ENCODE measurements around the gene RAPGEFL1. TPM values are rescaled to one million over a fixed set of nuclear protein-coding genes. Genes with fewer than 3 reads are reported as not detected.

RAPGEFL1 gene
- total and polyA plus RNA-seq, 2 of the 8 experiments (the other 6 are each of a cell fraction or from before 2014, with no cell fraction given) = 20.0 to 20.2 TPM

DNA sequence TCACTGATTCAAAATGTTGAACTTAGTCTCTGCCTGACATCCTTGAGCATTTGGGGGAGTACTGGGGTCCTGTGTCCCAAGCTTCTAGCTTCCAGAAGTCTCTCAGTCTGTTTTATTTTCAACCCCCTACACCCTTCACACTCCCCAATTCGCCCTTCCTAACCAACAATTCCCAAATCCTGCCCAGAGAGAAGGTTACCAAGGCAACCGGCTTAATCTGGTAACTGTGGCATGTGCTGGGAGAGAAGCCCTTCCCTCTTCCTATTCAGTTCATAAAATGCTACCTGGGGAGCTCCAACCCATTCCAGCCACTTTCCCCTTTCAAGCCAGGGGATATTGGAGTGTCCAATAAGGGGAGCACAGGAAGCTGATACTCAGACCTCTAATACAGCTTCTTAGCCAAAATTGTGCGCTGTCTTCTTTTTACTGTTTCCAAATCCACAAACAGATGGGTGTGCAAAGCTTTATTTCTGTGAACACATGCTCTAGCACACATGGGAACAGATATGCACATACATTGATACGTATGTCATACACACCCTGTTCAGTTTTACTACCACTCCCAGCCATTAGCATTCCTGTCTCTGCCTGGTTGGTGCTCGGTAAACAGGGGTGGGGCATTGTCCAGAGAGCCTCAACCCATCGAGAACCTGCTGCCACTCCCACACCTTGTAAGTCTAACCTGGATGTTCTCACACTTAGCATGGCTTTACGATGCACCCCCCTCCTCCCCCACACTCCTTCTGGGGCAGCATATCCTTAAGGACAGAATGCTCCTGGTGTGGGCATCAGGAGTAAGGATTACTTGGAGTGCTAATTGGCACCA, 1.1 kb upstream of the RAPGEFL1 start:
- 87 to 100% methylated on average over 1 to 7 of the region's 7 CpGs for WGBS, 2 experiments (ENCODE audit: extremely low coverage in 1 of 2, insufficient coverage in 1 of 2, insufficient read length in 1 of 2, insufficient replicate concordance in 2 of 2, low coverage in 1 of 2, low lambda C conversion rate in 2 of 2, missing lambda C conversion rate in 1 of 2)
- Histone ChIP-seq H3K56ac (replicated peaks; ENCODE audit: insufficient read length, low read depth, low read length) (no peak overlapping the region), H3K18ac (ENCODE audit: extremely low read depth, low read length) (no peak overlapping the region), H4K8ac (ENCODE audit: extremely low read depth, insufficient read depth, low read length) (no peak overlapping the region), H3K27ac (ENCODE audit: low read depth, low read length) (no peak overlapping the region), H2BK120ac (replicated peaks; ENCODE audit: low read depth, low read length) (no peak overlapping the region), H2AFZ (ENCODE audit: low read length) (no peak overlapping the region), H3K79me2 (ENCODE audit: control insufficient read depth in 1 of 2, insufficient read depth in 2 of 2, low read length in 2 of 2) (no peaks in the 10 kb centered on the region), H4K91ac (replicated peaks; ENCODE audit: insufficient read length, low read length) (no peak overlapping the region), H3K4me3 (ENCODE audit: extremely low read depth in 1 of 4, insufficient read depth in 2 of 4, low read depth in 3 of 4, low read length in 4 of 4) (no peak overlapping the region), H2BK15ac (ENCODE audit: low read length) (no peak overlapping the region), H3K4me2 (ENCODE audit: insufficient read depth in 1 of 2, low read depth in 2 of 2, low read length in 2 of 2) (peak overlapping the region in 1 of 2 experiments; percentile 59; a peak in 1 of 4 replicates), H3K4ac (replicated peaks; ENCODE audit: insufficient read length, low read depth, low read length) (no peak overlapping the region), H3K23me2 (ENCODE audit: low read depth, low read length) (peaks cover 2% of the 10 kb centered on the region; the same call in 1 of the 2 replicates), H3K79me1 (ENCODE audit: low read depth, low read length) (no peaks in the 10 kb centered on the region), H3K36me3 (ENCODE audit: control insufficient read depth in 2 of 4, insufficient read depth in 4 of 4, low read length in 3 of 4) (peaks cover 15 to 23% (median 16%) of the 10 kb centered on the region in 4 experiments; a peak in 7 of 8 replicates), H2BK5ac (ENCODE audit: low read depth, low read length) (no peak overlapping the region), H3K9ac (replicated peaks in 1 of 4; ENCODE audit: extremely low read depth in 1 of 4, low read depth in 3 of 4, low read length in 3 of 4) (no peak overlapping the region), H3K14ac (ENCODE audit: insufficient read length) (no peak overlapping the region), H2BK12ac (ENCODE audit: low read depth, low read length) (no peak overlapping the region), H3K23ac (ENCODE audit: insufficient read length) (no peak overlapping the region), H2AK5ac (ENCODE audit: low read depth, low read length) (0 out of 2 replicates have a peak overlapping the region, but pooled peaks have one; percentile 24), H4K20me1 (replicated peaks in 1 of 2; ENCODE audit: control insufficient read depth in 1 of 2, insufficient read depth in 2 of 2, low read length in 2 of 2) (peaks cover 2 to 18% of the 10 kb centered on the region in 2 experiments), H3K9me3 (ENCODE audit: insufficient read depth in 2 of 2, low read depth in 1 of 2, low read length in 1 of 2) (no peaks in the 10 kb centered on the region), H3K27me3 (replicated peaks in 1 of 4; ENCODE audit: control insufficient read depth in 3 of 4, extremely low read depth in 1 of 4, insufficient read depth in 3 of 4, low read length in 3 of 4) (no peaks in the 10 kb centered on the region), H2BK20ac (ENCODE audit: low read length) (no peak overlapping the region), H4K5ac (ENCODE audit: insufficient read length, low read depth, low read length) (no peak overlapping the region), H3K4me1 (replicated peaks in 1 of 4; ENCODE audit: control insufficient read depth in 3 of 4, insufficient read depth in 4 of 4, low read length in 3 of 4) (peaks cover 5 to 20% (median 15%) of the 10 kb centered on the region in 4 experiments; a peak in 6 of 7 replicates)
- DNase-seq (ENCODE audit: low read depth in 1 of 2, low spot score in 2 of 2) (no peak), FAIRE-seq (no peak)
- TF ChIP-seq POLR2AphosphoS5 (IDR thresholded peaks at IDR 0.05; ENCODE audit: low read depth, low read length) (peak; percentile 18; the same call in 1 of the 2 replicates), HDAC6 (IDR thresholded peaks at IDR 0.05; ENCODE audit: low read depth, low read length) (no peak)
- CTCF ChIA-PET (ENCODE audit: partially characterized antibody) = interaction anchor here (0.6 to 7.3 kb wide), 7 partner anchors 8 to 554 kb away, joined by 3 to 59 read pairs (median 5); no protein-coding TSS in a partner anchor
- POLR2A ChIA-PET (ENCODE audit: partially characterized antibody) = interaction anchor here (0.6 to 9.1 kb wide), 13 partner anchors 8 to 122 kb away, joined by 3 to 105 read pairs (median 5); partner anchors contain the start of genes CASC3 and NR1D1

Measured in H1 (cell line).